Endothelial cell (in vitro differentiated cells): ENCODE data around the gene NADK2. TPM values are rescaled to one million over a fixed set of nuclear protein-coding genes. Genes with fewer than 3 reads are reported as not detected.

ENCODE experiments used
- DNase-seq: peaks from one replicate; pipeline ENCODE4 v3.0.0; 2021; ENCODE audit warnings: low spot score
- H3K27ac Mint-ChIP-seq: one replicate; pipeline ENCODE4 v1.8.0; 2021; ENCODE audit warnings: mixed read lengths, inconsistent platforms; ENCODE audit not compliant: unreplicated experiment
- H3K27me3 Mint-ChIP-seq: one replicate; pipeline ENCODE4 v1.8.0; 2021; ENCODE audit warnings: mild to moderate bottlenecking, moderate library complexity, mixed read lengths, inconsistent platforms; ENCODE audit not compliant: unreplicated experiment
- H3K36me3 Mint-ChIP-seq: one replicate; pipeline ENCODE4 v1.8.0; 2021; ENCODE audit warnings: mild to moderate bottlenecking, low read depth, mixed read lengths, inconsistent platforms; ENCODE audit not compliant: unreplicated experiment
- H3K4me1 Mint-ChIP-seq: one replicate; pipeline ENCODE4 v1.8.0; 2021; ENCODE audit warnings: mild to moderate bottlenecking, mixed read lengths, inconsistent platforms; ENCODE audit not compliant: unreplicated experiment
- H3K4me3 Mint-ChIP-seq: one replicate; pipeline ENCODE4 v1.8.0; 2021; ENCODE audit warnings: mild to moderate bottlenecking, mixed read lengths, inconsistent platforms; ENCODE audit not compliant: unreplicated experiment
- H3K9me3 Mint-ChIP-seq: one replicate; pipeline ENCODE4 v1.8.0; 2021; ENCODE audit warnings: mixed read lengths, inconsistent platforms; ENCODE audit not compliant: unreplicated experiment
- CTCF ChIP-seq: fragments of 200-600 bp; sonication (generic); IDR thresholded peaks from one replicate; pipeline ENCODE4 v1.5.0; 2021; ENCODE audit warnings: antibody characterized with exemption; ENCODE audit not compliant: unreplicated experiment
- total RNA-seq: library from RNA; stranded (reverse); fragmentation: NEBNext Ultra II Directional; extraction: Animal tissue kit (Norgen Biotek cat#: 25700); gene quantifications from one replicate; pipeline ENCODE4 v1.2.1, GENCODE V29; 2021; ENCODE audit not compliant: unreplicated experiment

Gene NADK2
- total RNA-seq, 1 donor from 2014 or later = 27.0 TPM

- no peak for DNase-seq
- no peaks in the 10 kb centered on the region for H3K9me3 Mint-ChIP-seq
- H3K4me1 Mint-ChIP-seq = peaks cover 4% of the 10 kb centered on the region
- H3K27me3 Mint-ChIP-seq = no peaks in the 10 kb centered on the region
- no peak for TF ChIP-seq CTCF
- no peak overlapping the region for H3K27ac Mint-ChIP-seq
- no peaks in the 10 kb centered on the region for H3K36me3 Mint-ChIP-seq
- H3K4me3 Mint-ChIP-seq = no peak overlapping the region
Measured at GRCh38 chr5:36227046-36227445, 14.7 kb downstream of the NADK2 start.

- no peak for DNase-seq
- TF ChIP-seq CTCF = no peak
- Mint-ChIP-seq H3K4me1 (no peaks in the 10 kb centered on the region), H3K27me3 (no peaks in the 10 kb centered on the region), H3K27ac (no peak overlapping the region), H3K36me3 (no peaks in the 10 kb centered on the region), H3K9me3 (no peaks in the 10 kb centered on the region), H3K4me3 (no peak overlapping the region)
Measured at GRCh38 chr5:36222620-36223019, 19.1 kb downstream of the NADK2 start.

- Mint-ChIP-seq H3K27me3 (no peaks in the 10 kb centered on the region), H3K4me1 (no peaks in the 10 kb centered on the region), H3K27ac (no peak overlapping the region), H3K36me3 (no peaks in the 10 kb centered on the region), H3K4me3 (no peak overlapping the region), H3K9me3 (no peaks in the 10 kb centered on the region)
- no peak for TF ChIP-seq CTCF
- DNase-seq = no peak
Measured at GRCh38 chr5:36217988-36218387, 23.7 kb downstream of the NADK2 start.

GRCh38 chr5:36217567-36217966 lies 24.2 kb downstream of the NADK2 start:
- Mint-ChIP-seq H3K27ac (no peak overlapping the region), H3K4me3 (no peak overlapping the region), H3K9me3 (no peaks in the 10 kb centered on the region), H3K27me3 (no peaks in the 10 kb centered on the region), H3K4me1 (no peaks in the 10 kb centered on the region), H3K36me3 (no peaks in the 10 kb centered on the region)
- no peak for DNase-seq
- no peak for TF ChIP-seq CTCF

GRCh38 chr5:36215910-36216309 lies 25.8 kb downstream of the NADK2 start:
- Mint-ChIP-seq H3K4me3 (no peak overlapping the region), H3K27ac (no peak overlapping the region), H3K4me1 (no peaks in the 10 kb centered on the region), H3K36me3 (no peaks in the 10 kb centered on the region), H3K9me3 (no peaks in the 10 kb centered on the region), H3K27me3 (no peaks in the 10 kb centered on the region)
- no peak for DNase-seq
- no peak for TF ChIP-seq CTCF
